ENCODE results near the gene PCBP4.
A peak's percentile ranks its signal among the peaks of the same experiment; 100 is the strongest.

Gene PCBP4

DNA sequence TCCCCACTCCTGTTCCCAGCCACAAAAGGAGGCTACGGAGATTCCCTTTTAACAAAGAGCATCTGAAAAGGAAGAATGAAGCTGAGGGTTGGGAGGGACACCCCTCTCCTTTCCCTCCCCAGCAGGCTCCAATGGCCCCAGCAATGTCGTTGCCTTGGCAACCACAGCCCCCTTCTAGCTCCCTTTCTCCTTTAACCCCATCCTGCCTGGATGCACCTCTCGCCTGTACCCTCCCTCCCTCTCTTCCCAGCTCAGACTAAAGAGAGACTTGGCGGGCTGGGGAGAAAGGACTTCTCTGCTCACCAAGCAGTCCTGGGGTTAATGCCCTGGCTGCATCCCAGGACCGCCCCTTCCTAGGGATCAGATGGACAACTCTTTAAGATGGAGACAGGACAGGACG is 35.5 kb upstream of the PCBP4 start:
- TF ChIP-seq ZFP3 (CRISPR knock-in tag; IDR thresholded peaks at IDR 0.05) (no peak), ZNF565 (CRISPR knock-in tag; conservative IDR thresholded peaks at IDR 0.05; ENCODE audit: low read depth) (no peak), ISL1 (CRISPR knock-in tag; IDR thresholded peaks at IDR 0.05) (no peak), PATZ1 (CRISPR knock-in tag; IDR thresholded peaks at IDR 0.05; ENCODE audit: borderline replicate concordance) (no peak), TSHZ2 (CRISPR knock-in tag; IDR thresholded peaks at IDR 0.05) (no peak), ESRRG (CRISPR knock-in tag; IDR thresholded peaks at IDR 0.05) (no peak)
- ATAC-seq, result no peak

- TF ChIP-seq PPARA (CRISPR knock-in tag; IDR thresholded peaks at IDR 0.05; ENCODE audit: borderline replicate concordance) (no peak), TOX (CRISPR knock-in tag; IDR thresholded peaks at IDR 0.05; ENCODE audit: borderline replicate concordance) (no peak), TCF4 (CRISPR knock-in tag; IDR thresholded peaks at IDR 0.05; ENCODE audit: borderline replicate concordance) (no peak; the same call in 1 of the 2 replicates), ZFP30 (CRISPR knock-in tag; IDR thresholded peaks at IDR 0.05) (no peak), ZNF8 (CRISPR knock-in tag; IDR thresholded peaks at IDR 0.05) (no peak), CREB5 (CRISPR knock-in tag; IDR thresholded peaks at IDR 0.05; ENCODE audit: low read depth) (no peak), SNAI2 (CRISPR knock-in tag; IDR thresholded peaks at IDR 0.05) (no peak), CSDC2 (CRISPR knock-in tag; IDR thresholded peaks at IDR 0.05) (no peak)
Observed at GRCh38 chr3:52001443-52001974, 34.3 kb upstream of the PCBP4 start.

DNA sequence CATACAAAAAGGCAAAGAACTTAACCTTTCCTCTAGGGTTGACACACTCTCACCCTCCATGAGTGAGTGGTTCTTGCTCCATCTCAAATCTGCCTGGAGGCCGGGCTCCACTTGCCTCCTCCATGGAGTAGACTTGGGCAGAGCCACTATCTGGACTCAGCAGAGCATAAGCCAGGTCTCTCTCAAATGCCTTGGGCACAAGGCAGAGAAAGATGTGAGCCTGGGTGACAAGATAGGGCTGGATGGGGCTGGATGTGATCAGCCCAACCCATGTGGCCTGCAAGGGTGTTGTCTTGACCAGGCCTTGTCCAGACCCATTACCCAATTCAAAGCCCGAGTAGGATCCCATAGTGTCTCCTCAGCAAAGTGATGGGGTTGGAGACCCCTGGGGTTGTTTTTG is 32.6 kb upstream of the PCBP4 start:
- no peak for ATAC-seq

More at GRCh38 chr3:52001443-52001974, 34.3 kb upstream of the PCBP4 start:
- ATAC-seq, result peak; percentile 86

More for the DNA sequence above, 32.6 kb upstream of the PCBP4 start:
- TF ChIP-seq BACH2 (CRISPR knock-in tag; IDR thresholded peaks at IDR 0.05; ENCODE audit: borderline replicate concordance) (no peak), ARNTL (CRISPR knock-in tag; IDR thresholded peaks at IDR 0.05; ENCODE audit: borderline replicate concordance, low read depth) (no peak), PATZ1 (CRISPR knock-in tag; IDR thresholded peaks at IDR 0.05; ENCODE audit: borderline replicate concordance) (no peak), TOX (CRISPR knock-in tag; IDR thresholded peaks at IDR 0.05; ENCODE audit: borderline replicate concordance) (no peak), ISL1 (CRISPR knock-in tag; IDR thresholded peaks at IDR 0.05) (no peak), CREB5 (CRISPR knock-in tag; IDR thresholded peaks at IDR 0.05; ENCODE audit: low read depth) (no peak), ZNF8 (CRISPR knock-in tag; IDR thresholded peaks at IDR 0.05) (no peak), GLIS3 (CRISPR knock-in tag; IDR thresholded peaks at IDR 0.05) (no peak), TCF4 (CRISPR knock-in tag; IDR thresholded peaks at IDR 0.05; ENCODE audit: borderline replicate concordance) (no peak), CSRNP3 (CRISPR knock-in tag; IDR thresholded peaks at IDR 0.05) (no peak), TSHZ2 (CRISPR knock-in tag; IDR thresholded peaks at IDR 0.05) (no peak)

All from SK-N-SH treated with all-trans-retinoic acid at 6 μM for 48 hours (cell line).